ENCODE measurements around the gene MACROH2A2. TPM values are rescaled to one million over a fixed set of nuclear protein-coding genes. Genes with fewer than 3 reads are reported as not detected.
"Not testable (repeated sequence)": the region's sequence is repeated elsewhere in the genome, so short reads cannot be mapped to it uniquely, and the experiment has no call there.

Gene MACROH2A2
- 100 to 1,000 TPM in 1 of 8 experiments, 10 to 100 TPM in 5, 1 to 10 TPM in 2; 2.7 to 171 (median 77.5) TPM for total RNA-seq

- H3K4me1 ChIP-seq (replicated peaks in 1 of 2) = peaks cover 15% of the 10 kb centered on the region in 2 donors
- peak within 1 kb of the TSS; percentile 69 to 97 (median 82) for H3K4me3 ChIP-seq
- in situ Hi-C loops (cut with MboI; ENCODE audit: low pct_unique_long_range_greater_than_20kb in 2 of 9, low sequenced_read_pairs in 9 of 9, unreplicated experiment in 9 of 9) = no loop called here
- WGBS, 10 experiments = 0 to 5% (median 2%) methylated on average over 1 to 20 of the region's 58 CpGs; no CpG with 5 or more reads in 1 of the 10 experiments
- H3K27ac ChIP-seq = peak within 1 kb of the TSS; percentile 91 to 93
- ATAC-seq (replicated peaks in 6 of 8) = peak; percentile 74 to 93 (median 86)
Measured at GRCh38 chr10:70052462-70053217, at the start of gene MACROH2A2. TSS of gene MACROH2A2 (plus strand) at chr10:70052846. CDS start at chr10:70075659, 22,813 bp downstream.

DNA sequence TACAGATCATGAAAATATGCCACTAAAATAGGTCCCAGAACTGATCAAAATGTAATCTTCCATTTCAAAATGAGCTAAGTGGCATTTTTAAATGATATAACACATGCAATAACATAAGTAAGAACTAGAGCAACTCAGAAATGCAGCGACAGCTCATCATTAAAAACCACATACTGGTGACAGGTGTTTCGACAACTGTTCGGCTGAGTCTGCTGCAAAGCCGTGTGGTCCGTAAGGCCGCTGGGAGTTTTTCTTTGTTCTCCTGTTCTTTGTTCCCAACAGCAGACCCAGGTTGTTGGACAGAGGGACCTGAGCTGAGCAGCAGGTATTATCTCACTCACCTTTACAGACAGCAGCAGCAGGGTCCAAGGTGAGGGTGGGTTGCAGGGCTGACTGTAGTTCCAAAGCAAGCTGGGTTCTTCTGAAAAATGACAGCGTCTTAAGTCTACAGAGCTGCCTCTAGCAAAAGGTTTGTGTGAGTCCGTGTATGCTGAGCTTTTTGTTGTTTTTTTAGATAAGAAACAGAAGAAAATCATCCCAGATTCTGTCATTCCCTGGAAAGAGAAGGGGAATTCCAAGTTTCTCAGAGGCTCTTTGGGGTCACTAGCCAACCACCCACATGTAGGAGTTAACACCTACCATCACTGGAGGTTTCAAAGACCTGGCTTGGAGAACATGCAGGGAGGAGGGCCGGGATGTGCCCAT lies 45.4 kb upstream of the MACROH2A2 start:
- Histone ChIP-seq H3K27ac (no peak overlapping the region), H3K4me3 (no peak overlapping the region), H3K4me1 (replicated peaks in 1 of 2) (no peaks in the 10 kb centered on the region)
- in situ Hi-C loops (cut with MboI; ENCODE audit: low pct_unique_long_range_greater_than_20kb in 2 of 9, low sequenced_read_pairs in 9 of 9, unreplicated experiment in 9 of 9) = no loop called here
- WGBS, 10 experiments = 40 to 100% (median 79%) methylated on average over 1 to 6 of the region's 9 CpGs; no CpG with 5 or more reads in 2 of the 10 experiments
- no peak for ATAC-seq (replicated peaks in 6 of 8)

- Histone ChIP-seq H3K4me1 (replicated peaks in 1 of 2) (peaks cover 0 to 6% of the 10 kb centered on the region in 2 donors), H3K27ac (no peak overlapping the region), H3K4me3 (no peak overlapping the region)
- in situ Hi-C loops (cut with MboI; ENCODE audit: low pct_unique_long_range_greater_than_20kb in 2 of 9, low sequenced_read_pairs in 9 of 9, unreplicated experiment in 9 of 9) = no loop called here
- no peak for ATAC-seq (replicated peaks in 6 of 8)
Measured at GRCh38 chr10:70031215-70031614, 21.4 kb upstream of the MACROH2A2 start.

- WGBS, 10 experiments = 28 to 100% (median 87%) methylated on average over 1 to 5 of the region's 5 CpGs
- H3K4me3 ChIP-seq = no peak overlapping the region
- ATAC-seq (replicated peaks in 6 of 8) = no peak
- no peak overlapping the region for H3K27ac ChIP-seq
- peaks cover 0 to 6% of the 10 kb centered on the region in 2 donors for H3K4me1 ChIP-seq (replicated peaks in 1 of 2)
- in situ Hi-C loops (cut with MboI; ENCODE audit: low pct_unique_long_range_greater_than_20kb in 2 of 9, low sequenced_read_pairs in 9 of 9, unreplicated experiment in 9 of 9) = no loop called here
Measured at GRCh38 chr10:70032667-70033289, 19.9 kb upstream of the MACROH2A2 start.

DNA sequence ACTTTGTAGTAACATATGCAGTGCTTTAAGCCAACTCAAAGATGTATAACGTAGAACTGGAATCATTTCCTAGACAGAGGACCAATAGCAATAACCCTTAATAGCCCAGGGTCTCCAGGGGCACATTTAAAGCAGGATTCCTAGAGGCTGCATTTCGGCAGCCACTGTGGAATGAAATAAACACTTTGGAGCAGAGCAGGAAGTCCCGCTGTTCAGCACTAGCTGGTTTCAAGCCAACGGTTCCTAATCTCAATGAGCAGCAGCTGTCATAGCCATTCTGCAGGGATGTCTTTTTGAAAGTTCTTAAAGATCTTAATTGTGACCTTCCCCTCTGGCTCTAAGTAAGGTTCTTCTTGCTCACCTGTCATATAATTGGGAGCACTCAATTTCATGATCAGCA lies 18.4 kb upstream of the MACROH2A2 start:
- WGBS, 10 experiments = 0 to 80% (median 30%) methylated on average over 1 to 4 of the region's 4 CpGs; no CpG with 5 or more reads in 1 of the 10 experiments
- Histone ChIP-seq H3K4me3 (no peak overlapping the region), H3K27ac (no peak overlapping the region), H3K4me1 (replicated peaks in 1 of 2) (peaks cover 0 to 6% of the 10 kb centered on the region in 2 donors)
- in situ Hi-C loops (cut with MboI; ENCODE audit: low pct_unique_long_range_greater_than_20kb in 2 of 9, low sequenced_read_pairs in 9 of 9, unreplicated experiment in 9 of 9) = no loop called here
- ATAC-seq (replicated peaks in 6 of 8) = peak in 1 of 8 experiments; percentile 29

DNA sequence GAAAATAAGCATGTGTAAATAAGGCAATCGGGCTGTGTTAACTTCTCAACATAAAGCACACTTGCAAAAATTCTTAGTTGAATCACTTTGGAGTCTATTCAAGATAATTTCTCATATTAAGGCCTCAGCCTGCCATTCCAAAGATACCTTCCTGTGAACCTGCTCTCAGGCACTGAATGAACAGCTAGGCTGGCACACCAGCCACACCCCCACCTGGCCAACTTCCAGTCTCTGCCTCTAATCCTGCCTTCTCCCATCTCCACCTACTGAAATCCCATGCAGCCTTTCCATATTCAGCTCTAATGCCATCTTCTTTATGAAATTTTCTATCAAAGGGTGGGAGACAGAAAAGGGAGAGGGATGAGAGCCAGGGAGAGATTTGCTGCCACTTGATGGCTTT lies 17.1 kb upstream of the MACROH2A2 start:
- H3K27ac ChIP-seq = no peak overlapping the region
- no peak for ATAC-seq (replicated peaks in 6 of 8)
- in situ Hi-C loops (cut with MboI; ENCODE audit: low pct_unique_long_range_greater_than_20kb in 2 of 9, low sequenced_read_pairs in 9 of 9, unreplicated experiment in 9 of 9) = no loop called here
- no peak overlapping the region for H3K4me3 ChIP-seq
- H3K4me1 ChIP-seq (replicated peaks in 1 of 2) = peaks cover 0 to 6% of the 10 kb centered on the region in 2 donors
- WGBS, 10 experiments = 20 to 100% (median 75%) methylated on average over 1 of the region's 1 CpG; no CpG with 5 or more reads in 3 of the 10 experiments

- Histone ChIP-seq H3K27ac (no peak overlapping the region), H3K4me1 (replicated peaks in 1 of 2) (peaks cover 0 to 4% of the 10 kb centered on the region in 2 donors), H3K4me3 (no peak overlapping the region)
- in situ Hi-C loops (cut with MboI; ENCODE audit: low pct_unique_long_range_greater_than_20kb in 2 of 9, low sequenced_read_pairs in 9 of 9, unreplicated experiment in 9 of 9) = no loop called here
- no peak for ATAC-seq (replicated peaks in 6 of 8)
Measured at GRCh38 chr10:70038923-70039322, 13.7 kb upstream of the MACROH2A2 start.

DNA sequence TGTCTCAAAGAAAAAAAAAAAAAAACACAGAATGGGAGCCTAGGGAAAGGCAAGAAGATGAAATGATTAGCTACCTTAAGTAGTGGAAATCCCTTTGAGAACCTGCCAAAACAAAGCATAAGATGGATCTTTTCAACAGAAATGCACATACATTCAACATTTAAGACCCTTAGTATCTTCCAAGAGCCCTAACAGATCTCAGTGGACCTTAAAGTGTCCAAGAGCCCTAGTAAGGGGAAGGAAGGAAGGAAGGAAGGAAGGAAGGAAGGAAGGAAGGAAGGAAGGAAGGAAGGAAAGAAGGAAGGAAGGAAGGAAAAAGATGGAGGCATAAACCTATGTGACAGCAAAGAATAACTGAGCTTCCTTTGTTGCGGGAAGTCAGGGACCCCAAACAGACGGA lies 11.6 kb upstream of the MACROH2A2 start:
- H3K27ac ChIP-seq = no peak overlapping the region
- no peaks in the 10 kb centered on the region for H3K4me1 ChIP-seq (replicated peaks in 1 of 2)
- no CpG with 5 or more reads among the region's 2 CpGs for WGBS, 10 experiments
- in situ Hi-C loops (cut with MboI; ENCODE audit: low pct_unique_long_range_greater_than_20kb in 2 of 9, low sequenced_read_pairs in 9 of 9, unreplicated experiment in 9 of 9) = no loop called here
- H3K4me3 ChIP-seq = no peak overlapping the region
- no peak for ATAC-seq (replicated peaks in 6 of 8)

DNA sequence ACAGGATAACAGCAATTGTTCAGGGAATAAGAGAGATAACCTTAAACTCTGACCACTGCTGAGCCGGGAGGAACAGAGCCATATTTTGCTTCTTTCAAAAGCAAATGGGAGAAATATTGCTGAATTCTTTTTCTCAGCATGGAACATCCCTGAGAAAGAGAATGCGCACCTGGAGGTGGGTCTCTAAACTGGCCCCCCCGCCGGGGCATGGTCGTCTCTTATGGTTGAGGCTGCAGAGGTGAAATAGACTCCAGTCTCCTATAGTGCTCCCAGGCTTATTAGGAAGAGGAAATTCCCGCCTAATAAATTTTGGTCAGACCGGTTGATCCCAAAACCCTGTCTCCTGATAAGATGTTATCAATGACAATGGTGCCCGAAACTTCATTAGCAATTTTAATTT lies 10.9 kb upstream of the MACROH2A2 start:
- H3K4me3 ChIP-seq; H3K27ac ChIP-seq; ATAC-seq (replicated peaks in 6 of 8); H3K4me1 ChIP-seq (replicated peaks in 1 of 2); in situ Hi-C loops (cut with MboI; ENCODE audit: low pct_unique_long_range_greater_than_20kb in 2 of 9, low sequenced_read_pairs in 9 of 9, unreplicated experiment in 9 of 9): not testable (repeated sequence)
- WGBS, 10 experiments = 0 to 17% methylated on average over 1 to 2 of the region's 8 CpGs; no CpG with 5 or more reads in 8 of the 10 experiments

GRCh38 chr10:70047066-70047465 lies 5.6 kb upstream of the MACROH2A2 start:
- H3K27ac ChIP-seq; H3K4me3 ChIP-seq; ATAC-seq (replicated peaks in 6 of 8); in situ Hi-C loops (cut with MboI; ENCODE audit: low pct_unique_long_range_greater_than_20kb in 2 of 9, low sequenced_read_pairs in 9 of 9, unreplicated experiment in 9 of 9): not testable (repeated sequence)
- no CpG with 5 or more reads among the region's 4 CpGs for WGBS, 10 experiments
- peaks cover 10 to 11% of the 10 kb centered on the region in 2 donors for H3K4me1 ChIP-seq (replicated peaks in 1 of 2)

DNA sequence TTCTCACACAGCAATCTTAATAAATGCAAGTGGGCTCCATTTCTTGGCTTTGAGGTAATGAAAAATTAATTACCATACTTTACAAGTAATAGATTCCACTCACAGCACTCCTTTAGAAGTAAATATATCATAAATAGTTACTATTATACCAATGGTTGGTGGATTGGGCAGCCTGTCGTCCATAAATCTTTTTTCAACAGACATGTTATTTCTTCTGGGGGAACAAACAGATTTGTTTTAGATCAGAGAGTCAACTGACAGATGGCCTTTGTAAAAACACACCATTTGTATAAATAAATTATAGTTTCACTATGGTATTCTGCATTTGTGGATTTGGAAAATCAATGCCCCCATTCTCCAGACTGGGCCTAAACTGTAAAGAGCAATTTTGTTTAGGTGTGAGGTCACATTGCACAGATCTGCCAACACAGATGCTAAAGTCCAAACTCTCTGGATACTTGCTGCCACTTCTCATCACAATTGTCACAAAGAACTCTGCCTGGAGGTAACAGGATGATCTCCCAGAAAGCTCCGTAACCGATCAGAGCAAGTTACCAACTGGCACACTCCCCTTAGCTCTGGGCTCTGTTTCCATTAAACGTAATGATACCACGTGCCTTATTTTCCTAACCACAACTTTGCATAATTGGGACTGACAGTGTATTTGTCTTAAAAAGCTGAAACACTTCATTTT lies 4.5 kb upstream of the MACROH2A2 start:
- Histone ChIP-seq H3K4me3 (no peak overlapping the region), H3K27ac (no peak overlapping the region), H3K4me1 (replicated peaks in 1 of 2) (peaks cover 12% of the 10 kb centered on the region in 2 donors)
- WGBS, 10 experiments = 29 to 90% (median 68%) methylated on average over 2 to 5 of the region's 5 CpGs; no CpG with 5 or more reads in 1 of the 10 experiments
- in situ Hi-C loops (cut with MboI; ENCODE audit: low pct_unique_long_range_greater_than_20kb in 2 of 9, low sequenced_read_pairs in 9 of 9, unreplicated experiment in 9 of 9) = no loop called here
- peak in 2 of 8 experiments; percentile 20 to 65 for ATAC-seq (replicated peaks in 6 of 8)

DNA sequence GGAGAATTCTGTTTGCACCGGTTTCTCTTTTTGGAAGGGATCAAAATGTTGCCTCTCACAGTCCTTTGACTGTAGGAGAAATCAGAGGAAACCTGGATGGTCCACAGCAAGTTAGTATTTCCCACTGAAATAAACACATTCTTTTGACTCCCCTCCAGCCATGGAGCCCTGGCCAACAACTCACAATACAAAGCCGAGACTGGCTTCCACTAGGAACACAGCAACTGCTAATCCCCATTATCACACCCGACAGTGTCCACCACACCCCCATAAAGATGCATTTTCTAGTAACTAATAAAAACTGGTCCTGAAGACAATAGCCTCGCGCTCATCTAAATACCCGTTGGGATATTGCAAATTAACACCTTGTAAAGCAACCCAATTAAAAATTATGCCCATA lies 798 bp upstream of the MACROH2A2 start:
- Histone ChIP-seq H3K27ac (peak overlapping the region; percentile 91 to 93), H3K4me1 (replicated peaks in 1 of 2) (peaks cover 15% of the 10 kb centered on the region in 2 donors), H3K4me3 (peak overlapping the region; percentile 69 to 97 (median 82))
- WGBS, 10 experiments = 30 to 100% (median 57%) methylated on average over 1 to 6 of the region's 6 CpGs; no CpG with 5 or more reads in 3 of the 10 experiments
- peak in 1 of 8 experiments; percentile 2 for ATAC-seq (replicated peaks in 6 of 8)
- in situ Hi-C loops (cut with MboI; ENCODE audit: low pct_unique_long_range_greater_than_20kb in 2 of 9, low sequenced_read_pairs in 9 of 9, unreplicated experiment in 9 of 9) = no loop called here

All from motor neuron (in vitro differentiated cells).